HG03175 (cell line): ENCODE results near the gene OR7A17.

Source experiments
- ATAC-seq: cut with Tn5 transposase; IDR thresholded peaks from one replicate; pipeline ENCODE4 v1.9.1; 2021; ENCODE audit warnings: mild to moderate bottlenecking, moderate library complexity; ENCODE audit not compliant: unreplicated experiment

The OR7A17 gene

DNA sequence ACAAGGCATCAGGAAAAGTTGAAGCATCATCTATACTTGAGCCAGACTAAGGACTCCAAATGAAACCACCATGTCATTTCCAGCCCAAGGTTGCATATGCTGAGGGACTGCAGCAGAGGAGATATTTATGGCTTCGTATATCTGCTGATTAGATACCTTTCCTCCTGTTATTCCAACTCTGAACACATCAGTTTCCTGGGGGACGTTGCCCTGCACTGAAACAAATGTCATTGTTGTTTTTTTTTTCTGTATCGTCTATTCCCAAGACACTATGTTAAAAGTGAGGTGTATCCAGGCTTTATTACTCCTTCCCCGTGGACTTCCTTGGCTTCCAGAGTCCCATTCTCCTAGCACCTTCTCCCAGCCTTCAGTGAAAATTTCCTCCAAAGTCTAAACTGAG lies at the start of gene OR7A17:
OR7A17 (minus strand) TSS at position 101 of the 400 bp plus-strand sequence. CDS start 4,777 bp downstream, outside the sequence.
- ATAC-seq = no peak

DNA sequence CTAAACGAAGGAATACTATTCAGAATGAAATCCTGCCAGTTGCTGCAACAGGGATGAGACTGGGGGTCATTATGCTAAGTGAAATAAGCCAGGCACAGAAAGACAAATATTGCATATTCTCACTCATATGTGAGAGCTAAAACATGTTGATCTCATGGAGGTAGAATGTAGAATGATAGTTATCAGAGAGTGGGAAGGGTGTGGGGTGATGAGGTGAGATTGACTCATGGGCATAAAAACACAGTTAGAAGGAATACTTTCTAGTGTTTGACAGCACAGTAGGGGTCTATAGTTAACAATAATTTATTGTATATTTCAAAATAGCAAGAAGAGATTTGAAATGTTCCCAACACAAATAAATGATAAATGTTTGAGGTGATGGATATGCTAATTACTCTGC lies 47.6 kb upstream of the OR7A17 start:
- ATAC-seq = no peak

DNA sequence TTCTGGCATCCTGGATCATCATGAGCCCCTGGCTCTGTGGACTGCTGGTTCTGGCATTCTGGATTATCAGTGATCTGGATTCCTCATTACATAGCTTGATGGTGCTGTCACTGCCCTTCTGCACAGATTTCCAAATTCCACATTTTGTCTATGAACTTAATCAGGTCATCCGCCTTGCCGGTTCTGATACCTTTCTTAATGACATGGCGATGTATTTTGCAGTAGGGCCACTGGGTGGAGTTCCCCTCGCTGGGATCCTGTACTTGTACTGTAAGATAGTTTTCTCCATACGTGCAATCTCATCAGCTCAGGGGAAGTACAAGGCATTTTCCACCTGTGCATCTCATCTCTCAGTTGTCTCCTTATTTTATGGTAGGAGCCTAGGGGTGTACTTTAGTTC lies 30.9 kb upstream of the OR7A17 start:
- no peak for ATAC-seq

DNA sequence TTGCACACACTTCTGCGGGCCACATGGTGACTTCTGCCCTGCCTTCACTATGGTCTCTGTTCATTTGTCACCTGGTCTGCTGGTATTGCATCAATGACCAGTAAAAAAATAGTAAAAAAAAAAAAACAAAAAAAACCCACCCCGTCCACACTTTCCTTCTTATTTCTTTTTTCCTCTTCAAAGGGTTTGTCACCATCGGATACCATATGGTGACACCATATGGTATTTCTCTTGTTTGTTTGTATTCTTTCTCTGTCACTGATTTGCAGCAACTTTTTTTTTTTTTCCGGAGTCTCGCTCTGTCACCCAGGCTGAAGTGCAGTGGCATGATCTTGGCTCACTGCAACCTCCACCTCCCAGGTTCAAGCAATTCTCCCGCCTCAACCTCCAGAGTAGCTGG lies 29.2 kb upstream of the OR7A17 start:
- no peak for ATAC-seq

DNA sequence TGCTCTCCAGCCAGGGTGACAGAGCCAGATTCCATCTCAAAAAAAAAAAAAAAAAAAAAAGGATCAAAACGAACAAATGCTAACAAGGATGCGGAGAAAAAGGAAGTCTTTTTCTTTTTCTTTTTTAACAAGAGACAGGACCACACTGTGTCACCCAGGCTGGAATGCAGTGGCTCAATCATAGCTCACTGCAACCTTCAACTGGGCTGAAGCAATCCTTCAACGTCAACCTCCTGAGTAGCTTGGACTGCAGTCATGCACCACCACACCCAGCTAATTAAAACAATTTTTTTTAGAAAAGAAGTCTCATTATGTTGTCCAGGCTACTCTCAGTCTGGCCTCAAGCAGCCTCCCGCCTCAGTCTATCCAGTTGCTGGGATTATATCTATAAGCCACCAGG lies 20.8 kb upstream of the OR7A17 start:
- ATAC-seq = no peak

DNA sequence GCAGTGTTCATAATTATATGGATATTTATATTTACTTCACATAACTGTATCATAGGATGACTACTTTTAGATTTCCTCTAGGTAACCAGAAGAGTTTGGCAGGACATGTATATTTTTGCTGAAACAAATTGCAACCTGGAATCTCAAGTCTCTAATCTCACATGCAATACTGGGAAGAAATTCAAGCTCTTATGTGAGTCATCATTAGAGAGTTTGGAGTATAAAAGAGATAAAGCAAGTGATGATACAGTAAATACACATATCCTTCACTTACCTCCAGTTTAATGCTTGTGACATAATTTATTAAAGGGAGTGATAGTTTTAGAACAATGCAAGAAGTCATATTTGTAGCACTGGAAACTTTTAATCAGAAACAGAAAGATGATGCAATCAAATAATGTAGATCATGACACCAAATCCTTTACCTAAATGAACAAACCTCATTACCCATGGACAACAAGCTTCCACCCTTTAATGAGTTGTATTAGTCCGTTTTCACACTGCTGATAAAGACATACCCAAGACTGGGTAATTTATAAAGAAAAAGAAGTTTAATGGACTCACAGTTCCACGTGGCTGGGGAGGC lies 15.8 kb upstream of the OR7A17 start:
- no peak for ATAC-seq

DNA sequence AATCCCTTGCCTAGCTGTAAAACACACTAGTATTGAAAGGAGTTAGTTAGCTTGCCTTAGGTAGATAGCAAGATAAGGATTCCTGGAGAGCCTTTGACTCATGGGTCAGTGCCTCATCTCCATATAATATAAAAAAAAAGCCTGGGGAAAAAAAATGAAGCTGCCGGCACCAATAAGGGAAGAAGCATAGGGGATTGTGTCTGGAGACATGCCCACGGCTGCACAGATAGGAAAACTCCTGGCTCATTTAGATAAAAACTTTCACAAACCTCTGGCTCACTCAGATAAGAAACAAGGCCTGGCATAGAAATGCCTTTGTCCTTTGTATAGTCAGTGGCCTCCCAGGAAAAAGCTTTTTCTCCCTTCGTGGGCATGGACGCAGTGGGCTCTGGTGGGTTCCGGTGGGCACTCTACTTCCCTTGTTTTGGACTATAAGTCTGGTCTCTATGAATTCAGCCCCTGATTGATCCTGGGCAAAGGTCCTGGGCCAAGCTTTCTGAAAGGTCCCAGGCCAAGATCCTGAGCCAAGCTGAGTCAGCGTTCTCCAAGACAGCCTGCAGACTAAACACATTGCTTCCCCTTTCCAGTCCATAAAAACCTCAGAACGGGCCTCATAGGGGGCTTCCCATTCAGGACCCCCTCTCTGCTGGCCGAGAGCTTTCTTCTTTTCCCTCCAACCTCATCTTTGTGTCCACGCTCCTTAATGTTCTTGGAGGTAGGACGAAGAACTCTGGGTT lies 4.9 kb upstream of the OR7A17 start:
- no peak for ATAC-seq

DNA sequence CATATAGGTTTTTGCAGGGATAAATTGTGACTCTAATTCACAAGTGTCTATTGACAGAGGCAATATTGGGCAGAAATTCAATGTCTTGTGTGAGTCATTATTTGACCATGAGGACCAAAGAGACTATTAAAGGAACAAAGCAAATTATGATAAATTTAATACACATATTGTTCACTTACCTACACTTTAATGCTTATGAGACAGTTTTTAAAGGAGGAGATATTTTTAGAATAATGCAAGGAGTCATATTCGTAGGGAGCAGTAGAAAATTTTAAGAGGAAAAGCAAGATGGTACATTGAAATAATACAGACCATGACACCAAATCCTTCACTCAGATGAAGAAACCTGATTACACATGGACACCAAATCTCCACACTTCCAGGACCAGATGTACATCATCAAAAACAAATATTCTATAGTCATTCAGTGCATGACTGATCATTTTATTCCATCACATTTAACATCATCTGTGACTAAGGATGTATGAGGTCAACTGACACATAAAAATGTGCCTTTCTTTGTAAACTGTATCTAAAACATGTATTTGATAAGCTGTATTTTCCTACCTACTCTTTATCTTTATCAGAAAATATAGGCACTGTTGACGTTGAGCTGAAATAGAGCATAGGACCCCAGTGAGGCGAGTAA lies 4.2 kb upstream of the OR7A17 start:
- no peak for ATAC-seq

DNA sequence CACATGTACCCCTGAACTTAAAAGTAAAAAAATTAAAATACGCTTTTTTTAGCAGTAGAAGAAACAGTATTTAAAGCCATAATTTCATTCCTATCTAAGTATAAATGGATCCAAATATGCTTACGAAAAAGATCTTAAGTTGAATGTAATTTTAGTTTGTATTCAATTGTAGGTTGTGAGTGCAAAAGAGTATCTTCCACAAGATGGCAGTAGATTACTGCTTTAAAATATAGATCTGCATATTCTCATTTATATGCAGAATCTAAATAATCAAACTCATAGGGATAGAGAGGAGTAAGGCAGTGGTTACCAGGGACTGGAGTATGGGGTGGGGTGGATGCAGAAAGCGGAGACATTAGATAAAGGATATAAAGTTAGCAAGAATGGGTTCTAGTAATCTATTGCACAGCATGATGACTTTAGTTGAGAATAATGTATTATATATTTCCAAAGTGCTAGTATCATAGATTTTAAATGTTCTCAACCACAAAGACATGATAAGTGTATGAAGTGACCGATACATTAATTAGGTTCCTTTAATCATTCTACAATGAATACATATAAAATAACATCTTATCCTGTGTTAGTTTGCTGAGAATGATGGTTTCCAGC lies 14.2 kb downstream of the OR7A17 start:
- no peak for ATAC-seq

DNA sequence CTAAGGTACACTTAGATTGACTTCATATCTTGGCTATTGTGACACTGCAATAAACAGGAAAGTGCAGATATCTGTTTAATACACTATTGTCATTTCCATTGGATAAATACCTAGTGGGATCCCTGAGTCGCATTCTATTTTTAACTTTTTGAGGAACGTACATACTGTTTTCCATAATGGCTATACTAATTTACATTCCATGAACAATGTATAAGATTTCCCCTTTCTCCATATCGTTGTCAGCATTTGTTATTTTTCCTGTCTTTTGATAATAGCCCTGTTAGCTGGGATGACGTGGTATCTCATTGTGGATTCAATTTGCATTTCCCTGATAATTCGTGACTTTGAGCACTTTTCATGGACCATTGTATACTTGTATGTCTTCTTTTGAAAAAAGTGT lies 17.4 kb downstream of the OR7A17 start:
- ATAC-seq = no peak

DNA sequence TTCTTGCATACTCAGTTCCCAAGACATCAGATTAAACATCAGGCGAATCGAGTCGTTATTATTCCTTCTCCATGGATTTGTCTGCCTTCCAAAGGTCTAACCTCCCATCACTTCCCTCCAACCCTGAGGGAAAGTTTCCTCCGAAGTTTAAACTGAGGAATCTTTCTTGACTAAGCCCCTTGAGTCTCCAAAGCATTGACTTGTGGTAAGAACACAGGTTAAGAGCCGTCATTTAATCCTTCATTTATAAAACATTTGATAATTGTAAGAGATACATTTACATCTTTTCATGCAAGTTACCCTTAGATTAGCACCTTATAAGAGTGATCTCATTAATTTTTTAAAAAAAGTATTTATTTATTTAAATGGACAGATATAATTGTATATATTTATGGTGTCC lies 37.1 kb downstream of the OR7A17 start, which contains the start of gene OR7A10:
OR7A10 (minus strand) TSS at position 101 of the 400 bp plus-strand sequence. CDS start 7,045 bp downstream, outside the sequence.
- ATAC-seq = no peak

DNA sequence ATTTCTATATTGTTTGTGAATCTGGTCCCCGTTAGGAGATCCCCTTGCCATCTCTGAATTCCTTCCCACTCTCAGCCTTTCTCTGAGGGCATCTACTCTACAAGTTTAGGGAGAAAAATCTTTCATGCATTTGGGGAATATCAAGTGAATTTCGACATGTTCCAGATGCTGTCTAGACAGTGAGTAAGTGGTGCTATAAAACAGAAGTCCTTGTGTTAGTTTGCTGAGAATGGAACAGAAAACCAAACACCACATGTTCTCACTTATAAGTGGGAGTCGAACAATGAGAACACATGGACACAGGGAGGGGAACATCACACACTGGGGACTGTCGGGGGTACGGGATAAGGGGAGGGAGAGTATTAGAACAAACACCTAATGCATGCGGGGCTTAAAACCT lies 42.4 kb downstream of the OR7A17 start:
- ATAC-seq = no peak

DNA sequence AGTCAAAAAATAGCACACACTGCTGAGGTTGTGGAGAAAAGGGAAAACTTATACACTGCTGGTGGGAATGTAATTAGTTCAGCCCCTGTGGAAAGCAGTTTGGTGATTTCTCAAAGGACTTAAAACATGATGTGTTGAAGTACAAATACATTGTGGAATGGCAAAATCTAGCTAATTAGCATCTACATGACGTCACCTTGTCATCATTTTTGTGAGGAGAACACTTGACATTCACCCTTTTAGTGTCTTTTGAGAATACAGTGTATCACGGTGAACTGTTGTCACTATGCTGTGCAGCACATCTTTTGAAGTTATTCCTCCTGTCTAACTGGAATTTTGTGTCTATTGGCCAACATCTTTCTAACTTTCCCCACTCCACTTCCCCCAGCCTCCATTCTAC lies 42.8 kb downstream of the OR7A17 start:
- ATAC-seq = no peak

DNA sequence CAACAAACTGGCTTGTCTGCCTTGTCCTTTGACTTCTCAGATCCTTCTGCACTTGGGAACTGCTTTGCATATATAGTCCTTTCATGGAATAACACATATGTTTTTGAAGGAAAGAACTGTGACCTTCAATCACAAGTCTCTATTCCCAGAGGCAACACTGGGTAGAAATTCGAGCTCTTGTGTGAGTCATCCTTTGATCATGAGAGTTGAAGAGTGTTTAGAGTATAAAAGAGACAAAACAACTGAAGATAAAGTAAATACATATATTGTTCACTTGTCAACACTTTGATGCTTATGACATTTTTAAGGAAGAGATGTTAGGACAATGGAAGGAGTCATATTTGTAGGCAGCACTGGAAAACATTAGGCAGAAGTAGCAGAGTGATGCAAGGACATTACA lies 45.7 kb downstream of the OR7A17 start:
- no peak for ATAC-seq

DNA sequence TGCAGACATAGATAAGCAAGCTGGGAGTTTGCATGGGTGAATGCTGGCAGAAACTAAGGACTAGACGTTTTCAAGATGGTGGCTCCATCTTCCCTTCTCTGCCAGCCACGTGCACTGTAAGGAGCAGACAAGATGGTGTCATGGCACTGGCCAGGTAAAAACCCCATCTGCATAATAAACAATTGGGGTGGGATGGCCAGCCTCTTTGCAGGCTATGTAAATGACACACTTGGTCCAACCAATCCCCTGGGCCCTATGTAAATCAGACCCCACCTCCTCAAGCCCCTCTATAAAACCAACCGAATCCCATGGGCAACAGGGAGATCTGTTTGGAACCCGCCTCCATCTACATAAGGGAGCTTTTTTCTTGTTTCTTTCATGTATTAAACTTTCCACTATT lies 48.5 kb downstream of the OR7A17 start:
- ATAC-seq = no peak

DNA sequence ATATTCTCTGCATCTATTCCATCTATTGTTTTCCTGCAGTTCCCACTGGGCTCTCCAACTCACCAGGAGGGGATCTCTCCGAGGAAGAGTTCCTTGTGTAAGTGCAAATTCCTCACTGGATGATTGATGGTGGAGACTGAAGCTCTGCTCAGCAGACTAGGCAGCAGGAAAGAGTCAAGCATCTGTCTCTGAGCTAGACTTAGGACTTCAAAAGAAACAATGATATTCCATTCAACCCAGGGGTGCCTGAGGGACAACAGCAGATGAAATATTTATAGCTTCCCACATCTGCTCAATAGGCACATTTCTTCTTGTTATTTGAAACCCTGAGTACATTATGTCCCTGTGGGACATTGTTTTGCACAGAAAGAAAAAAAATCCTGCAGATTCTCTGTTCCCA lies 50.9 kb downstream of the OR7A17 start, which contains the start of the genes OR7A5 and OR7C1:
OR7A5 (minus strand) TSS at position 175 of the 400 bp plus-strand sequence. CDS start 6,944 bp downstream, outside the sequence.
OR7C1 (minus strand) TSS at position 175 of the 400 bp plus-strand sequence. CDS start 35,049 bp downstream, outside the sequence.
- ATAC-seq = no peak

DNA sequence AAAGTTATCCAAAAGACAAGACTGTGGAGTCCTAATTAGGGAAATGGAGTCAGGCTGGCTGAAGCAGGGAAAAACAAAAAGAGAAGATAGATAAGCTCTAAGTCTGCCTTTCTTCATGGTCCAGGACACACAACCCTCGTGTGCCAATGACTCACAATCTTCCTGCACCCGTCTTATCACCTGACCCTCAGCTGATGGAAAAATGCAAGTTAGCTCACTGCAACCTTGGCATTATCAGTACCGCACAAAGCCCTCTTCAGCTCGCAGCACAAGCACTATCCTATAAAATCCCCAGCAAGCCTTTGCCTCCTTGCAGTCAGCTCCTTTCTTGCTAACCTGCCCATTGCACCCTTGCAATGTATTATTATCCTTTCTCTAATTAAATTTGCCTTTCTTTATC lies 55.2 kb downstream of the OR7A17 start:
- ATAC-seq = no peak
